ENCODE data around the gene PLSCR5. TPM values are rescaled to one million over a fixed set of nuclear protein-coding genes. Genes with fewer than 3 reads are reported as not detected.

The PLSCR5 gene
- total RNA-seq, 4 donors from 2014 or later, result not detected

DNA sequence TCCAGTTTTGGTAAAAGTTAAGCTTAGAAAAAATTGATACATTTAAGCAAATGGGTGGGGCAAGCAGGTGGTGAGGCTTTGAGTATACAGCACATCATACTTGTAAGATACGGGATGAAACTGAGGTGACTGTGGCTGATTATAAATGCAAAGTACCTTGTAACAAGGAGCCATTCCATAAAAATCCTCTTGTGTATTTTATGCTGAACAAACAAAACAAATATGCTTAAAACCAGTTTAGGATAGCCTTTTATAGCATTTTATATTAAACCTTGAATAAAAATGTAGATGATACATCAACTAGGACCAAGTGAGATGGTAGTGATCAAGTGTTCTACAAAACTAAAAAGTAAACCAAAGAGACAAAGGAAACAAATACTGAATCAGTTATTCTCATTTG, 64.2 kb downstream of the PLSCR5 start:
- ATAC-seq, result no peak
- H3K4me3 ChIP-seq, result peak overlapping the region in 1 of 2 donors; percentile 91
- 27 to 71% methylated on average over 1 of the region's 1 CpG for WGBS, 2 donors (ENCODE audit: low coverage in 1 of 2)

GRCh38 chr3:146540236-146540635, 64.9 kb downstream of the PLSCR5 start:
- Histone ChIP-seq H3K4me1 (peaks cover 12 to 86% (median 15%) of the 10 kb centered on the region in 3 donors), H3K27me3 (no peaks in the 10 kb centered on the region), H3K27ac (peak overlapping the region in 3 of 4 donors; percentile 8 to 56 (median 18)), H3K4me3 (no peak overlapping the region), H3K36me3 (no peaks in the 10 kb centered on the region), H3K9me3 (no peaks in the 10 kb centered on the region)
- TF ChIP-seq EP300 (IDR thresholded peaks at IDR 0.05) (no peak), POLR2A (IDR thresholded peaks at IDR 0.05) (no peak)
- no peak for ATAC-seq
- 17 to 18% methylated on average over 1 of the region's 1 CpG for WGBS, 2 donors (ENCODE audit: low coverage in 1 of 2)

More for the DNA sequence above, 64.2 kb downstream of the PLSCR5 start:
- peaks cover 12 to 86% (median 14%) of the 10 kb centered on the region in 3 donors for H3K4me1 ChIP-seq
- H3K36me3 ChIP-seq, result no peaks in the 10 kb centered on the region
- peak overlapping the region; percentile 8 to 98 (median 37) for H3K27ac ChIP-seq
- no peaks in the 10 kb centered on the region for H3K9me3 ChIP-seq
- no peaks in the 10 kb centered on the region for H3K27me3 ChIP-seq
- TF ChIP-seq CTCF (IDR thresholded peaks at IDR 0.05) (no peak), POLR2A (IDR thresholded peaks at IDR 0.05) (no peak), POLR2AphosphoS5 (IDR thresholded peaks at IDR 0.05) (no peak), EP300 (IDR thresholded peaks at IDR 0.05) (no peak)

GRCh38 chr3:146539315-146539714, 65.8 kb downstream of the PLSCR5 start:
- H3K27ac ChIP-seq, result peak overlapping the region in 2 of 4 donors; percentile 8 to 34
- no peak overlapping the region for H3K4me3 ChIP-seq

DNA sequence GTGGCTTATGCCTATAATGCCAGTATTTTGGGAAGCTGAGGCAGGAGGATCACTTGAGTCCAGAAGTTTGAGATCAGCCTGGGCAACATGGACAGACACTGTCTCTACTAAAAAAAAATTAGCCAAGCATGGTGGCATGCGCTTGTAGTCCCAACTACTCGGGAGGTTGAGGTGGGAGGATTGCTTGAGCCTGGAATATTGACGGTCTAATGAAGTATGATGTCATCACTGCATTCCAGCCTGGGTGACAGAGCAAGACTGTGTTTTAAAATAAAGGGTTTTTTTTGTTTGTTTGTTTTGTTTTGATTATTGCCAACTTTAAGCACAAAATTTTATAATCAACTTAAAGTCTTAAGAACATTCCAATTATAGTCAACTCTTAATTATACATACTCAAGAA, 67.5 kb downstream of the PLSCR5 start:
- Histone ChIP-seq H3K4me3 (no peak overlapping the region), H3K9me3 (no peaks in the 10 kb centered on the region), H3K27me3 (no peaks in the 10 kb centered on the region), H3K27ac (peak overlapping the region; percentile 18 to 67 (median 54)), H3K4me1 (peaks cover 11 to 80% (median 15%) of the 10 kb centered on the region in 3 donors), H3K36me3 (peaks cover 0 to 9% of the 10 kb centered on the region in 2 donors)
- WGBS, 2 donors (ENCODE audit: low coverage in 1 of 2), result 56 to 81% methylated on average over 2 to 3 of the region's 3 CpGs
- ATAC-seq, result no peak
- TF ChIP-seq EP300 (IDR thresholded peaks at IDR 0.05) (no peak), POLR2AphosphoS5 (IDR thresholded peaks at IDR 0.05) (no peak), CTCF (IDR thresholded peaks at IDR 0.05) (no peak), POLR2A (IDR thresholded peaks at IDR 0.05) (no peak)

More at GRCh38 chr3:146539315-146539714, 65.8 kb downstream of the PLSCR5 start:
- 32 to 74% methylated on average over 2 to 3 of the region's 3 CpGs for WGBS, 2 donors (ENCODE audit: low coverage in 1 of 2)
- TF ChIP-seq EP300 (IDR thresholded peaks at IDR 0.05) (no peak), POLR2AphosphoS5 (IDR thresholded peaks at IDR 0.05) (no peak)
- Histone ChIP-seq H3K9me3 (no peaks in the 10 kb centered on the region), H3K36me3 (no peaks in the 10 kb centered on the region), H3K27me3 (no peaks in the 10 kb centered on the region), H3K4me1 (peaks cover 12 to 89% (median 15%) of the 10 kb centered on the region in 3 donors)
- no peak for ATAC-seq

DNA sequence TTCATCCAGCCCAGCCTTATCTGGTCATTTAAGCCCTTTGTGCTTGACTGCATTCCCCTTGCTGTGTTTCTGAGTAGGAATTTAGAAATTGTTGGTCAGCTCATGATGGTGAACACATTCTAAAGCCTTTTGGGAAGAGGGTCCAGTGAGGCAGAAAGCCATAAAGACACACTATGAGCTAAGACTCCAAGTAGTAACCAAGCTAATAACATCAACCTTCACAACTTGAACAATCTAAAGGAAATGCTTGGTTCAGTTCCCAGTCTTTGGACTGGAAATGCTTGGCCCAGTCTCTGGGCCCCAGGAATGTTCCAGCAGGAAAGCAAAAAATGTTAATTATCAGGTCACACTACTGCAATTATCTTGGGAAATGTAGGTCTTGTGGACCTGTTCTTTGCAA, 68.5 kb downstream of the PLSCR5 start:
- H3K27me3 ChIP-seq, result no peaks in the 10 kb centered on the region
- H3K27ac ChIP-seq, result peak overlapping the region; percentile 50 to 67 (median 54)
- peak; percentile 79 for TF ChIP-seq POLR2AphosphoS5 (IDR thresholded peaks at IDR 0.05)
- no peak for TF ChIP-seq EP300 (IDR thresholded peaks at IDR 0.05)
- peak; percentile 63 for ATAC-seq
- peaks cover 6 to 71% (median 15%) of the 10 kb centered on the region in 3 donors for H3K4me1 ChIP-seq
- H3K9me3 ChIP-seq, result no peaks in the 10 kb centered on the region
- no peak overlapping the region for H3K4me3 ChIP-seq
- H3K36me3 ChIP-seq, result peaks cover 0 to 18% of the 10 kb centered on the region in 2 donors

Small RNA genes lying within 50 kb of the gene (small RNA-seq; reads per million reads assigned to genes)
- gene RNU6-428P, result 0 to 0.27 (median 0) reads per million in 4 donors

Other genes starting within 250 kb of the PLSCR5 start
- 1 to 10 TPM in 1 of 4 donors, not detected in 3; 1.3 TPM for gene PLSCR2, start 135.8 kb downstream of the PLSCR5 start, total RNA-seq
- 100 to 1,000 TPM in 2 of 4 donors, 10 to 100 TPM in 2; 37.1 to 190 (median 88.7) TPM for gene PLSCR1, start 60.7 kb downstream of the PLSCR5 start, total RNA-seq

All from gastroesophageal sphincter (tissue), 4 donors.